ENCODE results near the gene RAD18. TPM values are rescaled to one million over a fixed set of nuclear protein-coding genes. Genes with fewer than 3 reads are reported as not detected.

The RAD18 gene
- total RNA-seq, 2 donors from 2014 or later = 3.0 to 7.2 TPM

DNA sequence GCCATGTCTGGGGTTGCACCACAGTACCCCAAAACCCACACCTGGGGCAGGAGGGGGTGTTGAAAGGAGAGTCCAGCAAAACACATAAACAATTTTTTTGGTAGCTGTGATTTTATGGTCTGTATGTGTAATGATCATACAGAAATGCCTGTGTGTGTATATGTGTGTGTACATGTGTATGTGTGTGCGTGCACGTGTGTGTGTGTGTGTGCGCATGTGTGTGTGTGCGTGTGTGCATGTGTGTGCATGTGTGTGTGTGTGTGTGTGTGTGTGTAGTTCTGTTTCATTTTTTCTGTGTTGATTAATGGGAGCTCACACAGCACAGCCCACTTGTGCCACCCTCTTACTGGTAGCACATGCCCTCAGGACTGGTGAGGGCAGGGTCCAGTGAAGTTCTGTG lies 97.6 kb downstream of the RAD18 start:
- Histone ChIP-seq H3K27ac (no peak overlapping the region), H3K4me3 (no peak overlapping the region), H3K9me3 (no peaks in the 10 kb centered on the region), H3K36me3 (no peaks in the 10 kb centered on the region), H3K4me1 (ENCODE audit: control insufficient read depth in 1 of 2, low read depth in 2 of 2) (no peaks in the 10 kb centered on the region), H3K27me3 (replicated peaks; ENCODE audit: insufficient read depth) (no peaks in the 10 kb centered on the region)
- TF ChIP-seq, protein P1, sequence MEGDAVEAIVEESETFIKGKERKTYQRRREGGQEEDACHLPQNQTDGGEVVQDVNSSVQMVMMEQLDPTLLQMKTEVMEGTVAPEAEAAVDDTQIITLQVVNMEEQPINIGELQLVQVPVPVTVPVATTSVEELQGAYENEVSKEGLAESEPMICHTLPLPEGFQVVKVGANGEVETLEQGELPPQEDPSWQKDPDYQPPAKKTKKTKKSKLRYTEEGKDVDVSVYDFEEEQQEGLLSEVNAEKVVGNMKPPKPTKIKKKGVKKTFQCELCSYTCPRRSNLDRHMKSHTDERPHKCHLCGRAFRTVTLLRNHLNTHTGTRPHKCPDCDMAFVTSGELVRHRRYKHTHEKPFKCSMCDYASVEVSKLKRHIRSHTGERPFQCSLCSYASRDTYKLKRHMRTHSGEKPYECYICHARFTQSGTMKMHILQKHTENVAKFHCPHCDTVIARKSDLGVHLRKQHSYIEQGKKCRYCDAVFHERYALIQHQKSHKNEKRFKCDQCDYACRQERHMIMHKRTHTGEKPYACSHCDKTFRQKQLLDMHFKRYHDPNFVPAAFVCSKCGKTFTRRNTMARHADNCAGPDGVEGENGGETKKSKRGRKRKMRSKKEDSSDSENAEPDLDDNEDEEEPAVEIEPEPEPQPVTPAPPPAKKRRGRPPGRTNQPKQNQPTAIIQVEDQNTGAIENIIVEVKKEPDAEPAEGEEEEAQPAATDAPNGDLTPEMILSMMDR (IDR thresholded peaks at IDR 0.05) = no peak
- no peak for ATAC-seq (ENCODE audit: insufficient number of reproducible peaks, low FRiP score, low read depth)
- no peak for DNase-seq (ENCODE audit: low spot score)

DNA sequence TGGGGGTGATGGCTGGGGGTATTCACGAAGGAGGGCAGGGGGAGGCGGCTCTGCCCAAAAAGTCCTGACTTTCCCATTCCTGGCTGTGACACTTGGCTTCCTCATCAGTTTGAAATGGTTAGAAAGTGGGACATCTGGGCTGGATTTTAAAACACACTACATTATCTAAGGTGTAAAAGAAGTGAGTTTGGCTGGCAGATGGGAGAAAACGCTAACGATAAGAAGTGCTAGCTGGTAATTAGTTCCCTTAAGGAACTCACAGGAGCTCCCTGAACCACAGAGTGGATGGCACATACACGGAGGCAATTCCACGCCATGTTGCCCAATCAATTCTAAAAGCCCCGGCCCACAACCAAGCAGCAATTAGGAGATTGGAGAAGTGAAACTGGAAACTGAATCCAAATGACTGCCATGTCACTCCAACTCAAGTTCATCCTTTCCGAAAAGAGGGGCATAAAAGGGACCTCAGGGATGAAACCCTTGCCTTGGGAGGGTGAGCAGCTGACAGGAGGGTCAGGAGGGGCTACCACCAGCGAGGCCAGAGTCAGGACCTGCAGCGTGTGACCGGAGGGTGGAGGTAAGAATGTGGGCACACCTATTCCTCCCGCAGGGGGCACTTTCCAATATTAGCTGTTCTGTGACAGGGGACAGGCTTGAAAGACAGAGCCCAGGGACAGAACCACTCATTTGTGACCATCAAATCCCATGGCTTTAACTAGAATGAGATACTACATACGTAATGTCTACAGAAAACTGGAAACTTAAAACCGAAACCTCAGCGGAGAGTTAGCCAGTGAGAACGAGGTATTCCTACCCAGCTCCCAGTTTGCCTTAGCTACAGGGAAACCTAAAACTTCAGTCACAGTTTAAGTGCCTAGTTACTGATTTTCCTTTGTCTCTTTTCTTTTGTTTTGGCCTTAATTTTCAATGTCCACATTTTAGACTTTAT lies 98.6 kb downstream of the RAD18 start:
- H3K27ac ChIP-seq = no peak overlapping the region
- no peaks in the 10 kb centered on the region for H3K36me3 ChIP-seq
- ATAC-seq (ENCODE audit: insufficient number of reproducible peaks, low FRiP score, low read depth) (no peak), DNase-seq (ENCODE audit: low spot score) (no peak)
- no peak overlapping the region for H3K4me3 ChIP-seq
- no peaks in the 10 kb centered on the region for H3K9me3 ChIP-seq
- no peaks in the 10 kb centered on the region for H3K4me1 ChIP-seq (ENCODE audit: control insufficient read depth in 1 of 2, low read depth in 2 of 2)
- TF ChIP-seq, protein P1 (IDR thresholded peaks at IDR 0.05) = no peak
- H3K27me3 ChIP-seq (replicated peaks; ENCODE audit: insufficient read depth) = no peaks in the 10 kb centered on the region

DNA sequence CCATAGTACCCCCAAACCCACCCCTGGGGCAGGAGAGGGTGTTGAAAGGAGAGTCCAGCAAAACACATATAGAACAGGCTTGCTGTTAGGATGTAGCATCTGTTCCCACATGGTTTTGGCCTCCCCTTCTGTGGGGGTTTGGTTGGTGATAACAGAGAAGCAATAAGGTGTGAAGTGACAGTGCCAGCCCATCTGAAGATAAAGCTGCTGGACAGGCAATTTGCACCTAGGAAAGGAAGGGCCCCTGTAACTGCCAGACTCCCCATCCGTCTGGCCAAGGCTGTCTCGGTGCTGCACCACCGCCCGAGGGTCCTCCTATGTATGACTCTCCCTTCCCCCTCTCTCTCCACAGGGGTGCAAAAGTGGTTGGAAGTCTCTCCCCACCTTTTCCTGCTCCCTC lies 99.4 kb downstream of the RAD18 start:
- DNase-seq (ENCODE audit: low spot score) (no peak), ATAC-seq (ENCODE audit: insufficient number of reproducible peaks, low FRiP score, low read depth) (no peak)
- Histone ChIP-seq H3K4me1 (ENCODE audit: control insufficient read depth in 1 of 2, low read depth in 2 of 2) (no peaks in the 10 kb centered on the region), H3K27me3 (replicated peaks; ENCODE audit: insufficient read depth) (no peaks in the 10 kb centered on the region), H3K4me3 (no peak overlapping the region), H3K9me3 (no peaks in the 10 kb centered on the region), H3K27ac (no peak overlapping the region), H3K36me3 (no peaks in the 10 kb centered on the region)
- TF ChIP-seq, protein P1 (IDR thresholded peaks at IDR 0.05) = no peak

DNA sequence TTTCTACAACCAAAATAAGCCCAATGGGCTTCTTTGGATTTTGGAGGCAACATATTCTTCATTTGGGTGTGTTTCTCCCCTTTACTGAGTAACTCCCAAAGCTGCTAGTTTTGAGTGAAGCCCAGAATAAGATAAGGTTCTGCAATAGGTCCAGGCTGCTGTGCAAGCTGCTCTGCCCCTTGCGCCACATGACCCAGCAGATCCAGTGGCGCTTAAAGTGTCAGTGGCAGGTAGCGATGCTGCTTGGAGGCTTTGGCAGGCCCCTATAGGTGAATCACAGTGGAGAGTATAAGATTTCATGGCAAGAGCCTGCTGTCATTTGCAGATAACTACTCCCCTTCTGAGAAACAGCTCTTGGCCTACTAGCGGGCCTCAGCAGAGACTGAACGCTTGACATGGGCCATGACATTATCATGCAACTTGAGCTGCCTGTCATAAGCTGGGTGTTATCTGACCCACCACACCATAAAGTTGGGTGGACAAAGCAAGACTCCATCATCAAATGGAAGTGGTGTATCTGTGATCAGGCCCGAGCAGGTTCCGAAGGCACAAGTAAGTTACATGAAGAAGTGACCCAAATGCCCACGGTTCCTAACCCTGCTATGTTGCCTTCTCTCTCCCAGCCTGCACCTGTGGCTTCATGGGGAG lies 105.4 kb downstream of the RAD18 start:
- Histone ChIP-seq H3K9me3 (no peaks in the 10 kb centered on the region), H3K4me1 (ENCODE audit: control insufficient read depth in 1 of 2, low read depth in 2 of 2) (no peaks in the 10 kb centered on the region), H3K36me3 (no peaks in the 10 kb centered on the region), H3K27ac (no peak overlapping the region), H3K27me3 (replicated peaks; ENCODE audit: insufficient read depth) (no peaks in the 10 kb centered on the region), H3K4me3 (no peak overlapping the region)
- TF ChIP-seq, protein P1 (IDR thresholded peaks at IDR 0.05) = no peak
- no peak for ATAC-seq (ENCODE audit: insufficient number of reproducible peaks, low FRiP score, low read depth)
- no peak for DNase-seq (ENCODE audit: low spot score)

DNA sequence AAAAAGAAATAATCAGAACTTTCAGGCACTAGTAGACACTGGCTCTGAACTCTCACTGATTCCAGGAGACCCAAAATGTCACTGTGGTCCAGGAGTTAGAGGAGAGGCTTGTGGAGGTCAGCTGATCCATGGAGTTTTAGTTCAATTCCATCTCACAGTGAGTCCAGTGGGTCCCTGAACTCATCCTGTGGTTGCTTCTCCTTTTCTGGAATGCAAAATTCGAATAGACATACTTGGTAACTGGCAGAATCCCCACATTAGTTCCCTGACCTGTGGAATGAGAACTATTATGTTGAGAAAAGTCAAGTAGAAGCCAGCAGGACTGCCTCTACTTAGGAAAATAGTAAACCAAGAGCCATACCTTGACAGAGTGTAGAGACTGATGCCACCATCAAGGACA lies 106.6 kb downstream of the RAD18 start:
- H3K9me3 ChIP-seq = no peaks in the 10 kb centered on the region
- TF ChIP-seq, protein P1 (IDR thresholded peaks at IDR 0.05) = no peak
- DNase-seq (ENCODE audit: low spot score) = no peak
- no peak for ATAC-seq (ENCODE audit: insufficient number of reproducible peaks, low FRiP score, low read depth)
- H3K27ac ChIP-seq = no peak overlapping the region
- no peak overlapping the region for H3K4me3 ChIP-seq
- no peaks in the 10 kb centered on the region for H3K36me3 ChIP-seq
- H3K27me3 ChIP-seq (replicated peaks; ENCODE audit: insufficient read depth) = no peaks in the 10 kb centered on the region
- H3K4me1 ChIP-seq (ENCODE audit: control insufficient read depth in 1 of 2, low read depth in 2 of 2) = peaks cover 0 to 11% of the 10 kb centered on the region in 2 donors
